Measurements from ENCODE around the gene SNED1. TPM values are rescaled to one million over a fixed set of nuclear protein-coding genes. Genes with fewer than 3 reads are reported as not detected.
A peak's percentile ranks its signal among the peaks of the same experiment; 100 is the strongest.

SNED1 gene
- total RNA-seq, 1 donor from 2014 or later: 41.8 TPM

DNA sequence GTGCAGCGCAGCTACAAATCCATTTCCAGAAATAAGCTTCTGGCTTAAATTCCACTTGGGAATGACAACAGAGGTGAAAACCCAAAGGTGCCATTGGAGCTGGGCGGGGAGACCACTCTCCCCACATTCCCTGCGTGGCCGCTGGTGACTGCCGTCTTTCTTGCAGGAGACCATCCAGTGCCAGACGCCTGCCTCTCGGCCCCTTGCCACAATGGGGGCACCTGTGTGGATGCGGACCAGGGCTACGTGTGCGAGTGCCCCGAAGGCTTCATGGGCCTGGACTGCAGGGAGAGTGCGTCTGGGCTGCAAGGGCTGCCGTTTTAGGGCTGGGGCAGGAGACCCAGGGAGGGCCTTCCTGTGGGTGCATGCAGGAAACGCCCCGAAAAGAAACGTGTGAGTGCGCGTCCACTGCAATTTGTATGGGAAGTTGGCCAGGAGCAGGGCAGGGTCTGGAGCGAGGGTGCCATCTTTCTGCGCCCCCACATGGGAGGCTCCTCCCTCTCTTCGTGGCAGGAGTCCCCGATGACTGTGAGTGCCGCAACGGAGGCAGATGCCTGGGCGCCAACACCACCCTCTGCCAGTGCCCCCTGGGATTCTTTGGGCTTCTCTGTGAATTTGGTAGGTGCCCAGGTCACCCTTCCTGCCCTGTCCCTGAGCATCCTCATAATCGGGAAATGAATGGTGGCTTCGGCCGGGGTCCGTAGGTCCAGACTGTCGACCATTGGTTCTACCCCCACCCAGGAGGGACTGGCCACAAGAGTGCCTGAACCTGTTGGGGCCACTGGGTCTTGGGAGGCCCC lies 49.9 kb downstream of the SNED1 start:
- no peak for DNase-seq (ENCODE audit: low spot score)

DNA sequence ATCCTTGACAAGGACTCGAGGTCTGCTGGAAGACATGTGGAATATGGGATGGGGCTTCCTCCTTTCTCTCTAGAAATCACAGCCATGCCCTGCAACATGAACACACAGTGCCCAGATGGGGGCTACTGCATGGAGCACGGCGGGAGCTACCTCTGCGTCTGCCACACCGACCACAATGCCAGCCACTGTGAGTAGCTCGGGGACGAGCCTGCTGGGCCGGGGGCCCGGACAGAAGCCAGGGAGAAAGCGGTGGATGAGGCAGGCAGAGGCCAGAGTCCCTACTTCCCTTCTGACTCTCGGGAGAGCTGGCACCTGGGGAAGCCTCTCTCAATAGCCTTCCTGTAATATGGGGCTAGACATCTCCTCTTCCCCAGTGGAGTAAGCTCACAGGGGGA lies 50.5 kb downstream of the SNED1 start:
- no peak for DNase-seq (ENCODE audit: low spot score)

DNA sequence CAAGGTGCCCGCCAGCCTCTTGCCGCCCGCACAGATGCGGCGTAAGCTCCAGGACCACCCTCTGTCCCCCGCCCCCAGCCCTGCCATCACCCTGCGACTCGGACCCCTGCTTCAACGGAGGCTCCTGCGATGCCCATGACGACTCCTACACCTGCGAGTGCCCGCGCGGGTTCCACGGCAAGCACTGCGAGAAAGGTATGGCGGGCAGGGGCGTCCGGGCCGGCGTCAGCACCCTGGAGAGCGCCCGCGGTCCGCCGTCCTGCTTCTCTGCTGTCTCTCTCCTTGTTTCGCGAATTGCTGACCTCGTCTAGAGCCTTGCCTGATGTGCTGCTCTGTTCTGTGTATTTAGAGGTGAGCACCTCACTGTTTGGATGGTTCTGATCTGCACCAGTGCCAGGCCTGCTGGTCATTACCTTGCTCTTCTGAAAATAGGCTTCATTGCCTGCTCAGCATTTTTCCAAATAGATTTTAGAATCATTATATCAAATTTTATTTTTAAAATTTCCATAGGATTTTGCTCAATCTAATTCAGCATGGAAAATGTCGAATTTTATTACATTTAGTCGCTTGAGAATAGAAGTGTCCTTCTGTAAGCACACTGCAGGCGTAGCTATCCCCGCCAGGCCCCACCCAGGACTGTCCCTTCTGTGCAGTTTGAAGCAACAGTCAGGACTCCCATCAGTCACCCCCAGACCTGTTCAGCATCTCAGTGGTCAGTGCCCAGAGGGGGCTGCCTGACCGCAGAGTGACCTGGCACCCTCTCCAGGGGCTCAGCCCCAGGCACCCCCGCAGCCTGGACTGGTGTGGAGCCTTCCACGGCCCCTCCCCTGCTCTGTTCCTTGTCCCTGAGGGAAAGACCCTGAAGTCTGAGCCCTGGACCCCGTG lies 51.6 kb downstream of the SNED1 start:
- no peak for DNase-seq (ENCODE audit: low spot score)

DNA sequence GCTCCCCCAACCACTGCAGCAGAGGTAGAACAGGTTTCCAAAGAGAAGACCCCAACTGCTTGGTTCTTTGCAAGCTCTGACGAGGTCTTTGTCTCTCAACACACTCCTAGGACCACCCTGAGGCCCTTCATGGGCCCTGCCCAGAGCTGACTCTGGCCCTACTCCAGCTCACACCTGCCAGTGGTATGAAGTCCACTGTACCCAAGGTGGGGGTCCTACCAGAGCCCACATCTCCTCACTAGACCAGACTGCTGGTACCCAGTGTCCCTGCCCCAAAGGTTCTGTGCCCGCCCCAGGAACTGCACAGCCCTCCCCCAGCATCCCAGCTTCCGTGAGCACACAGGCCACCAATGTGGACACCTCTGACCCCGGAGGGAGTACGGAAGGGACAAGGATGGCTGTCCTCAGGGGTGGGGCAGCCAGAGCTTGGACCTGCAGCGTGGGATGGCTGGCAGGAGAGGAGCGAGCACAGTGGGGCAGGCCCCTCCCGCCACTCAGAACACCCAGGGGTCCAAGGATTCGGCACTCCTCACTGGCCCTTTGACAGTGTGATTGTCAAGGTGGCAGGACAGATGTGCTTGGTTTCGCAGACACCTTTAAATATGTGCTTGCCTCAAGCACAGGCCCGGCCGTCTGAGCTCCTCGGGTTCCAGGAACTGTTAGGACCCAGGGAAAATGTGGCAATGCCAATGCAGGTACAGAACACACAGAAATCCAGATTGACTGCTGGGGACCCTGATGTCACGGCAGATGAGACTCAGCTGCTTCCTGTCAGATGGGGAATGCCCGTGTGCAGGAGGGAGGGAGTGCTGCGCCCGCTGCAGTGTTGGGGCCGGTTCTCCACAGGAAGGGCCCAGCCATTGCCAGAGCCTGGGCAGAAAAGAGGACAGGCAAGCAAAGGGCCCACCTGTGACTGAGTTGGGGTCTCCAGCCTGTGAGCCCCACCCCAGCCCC lies 52.5 kb downstream of the SNED1 start:
- DNase-seq (ENCODE audit: low spot score): no peak

DNA sequence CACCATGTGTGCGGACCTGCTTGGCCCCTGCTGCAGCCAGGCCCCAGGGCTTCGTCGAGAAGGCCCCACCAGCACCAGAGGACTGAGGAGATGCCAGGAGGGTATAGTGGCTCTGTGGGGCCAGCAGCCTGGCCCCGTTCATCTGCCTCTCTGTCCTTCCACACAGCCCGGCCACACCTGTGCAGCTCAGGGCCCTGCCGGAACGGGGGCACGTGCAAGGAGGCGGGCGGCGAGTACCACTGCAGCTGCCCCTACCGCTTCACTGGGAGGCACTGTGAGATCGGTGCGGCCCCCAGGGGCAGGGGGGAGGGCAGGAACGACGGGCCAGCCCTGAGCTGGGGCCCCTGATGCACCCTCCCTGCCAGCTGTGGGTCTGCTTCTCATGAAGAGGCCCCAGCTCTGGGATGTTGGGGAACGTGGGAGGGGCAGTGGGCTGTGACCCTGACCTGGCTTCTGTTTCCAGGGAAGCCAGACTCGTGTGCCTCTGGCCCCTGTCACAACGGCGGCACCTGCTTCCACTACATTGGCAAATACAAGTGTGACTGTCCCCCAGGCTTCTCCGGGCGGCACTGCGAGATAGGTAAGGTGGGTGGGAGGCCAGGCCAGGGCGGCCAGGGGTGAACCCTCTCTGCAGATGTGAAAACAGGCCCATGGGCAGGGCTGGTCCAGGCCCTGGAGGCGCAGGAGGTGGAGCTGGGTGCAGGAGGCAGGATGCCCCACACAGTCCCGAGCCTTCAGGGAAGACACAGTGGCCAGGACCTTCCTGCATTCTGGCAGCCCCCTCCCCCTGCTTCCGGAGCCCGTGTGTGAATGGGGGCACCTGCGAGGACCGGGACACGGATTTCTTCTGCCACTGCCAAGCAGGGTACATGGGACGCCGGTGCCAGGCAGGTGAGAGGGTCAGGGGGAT lies 53.4 kb downstream of the SNED1 start:
- no peak for DNase-seq (ENCODE audit: low spot score)

DNA sequence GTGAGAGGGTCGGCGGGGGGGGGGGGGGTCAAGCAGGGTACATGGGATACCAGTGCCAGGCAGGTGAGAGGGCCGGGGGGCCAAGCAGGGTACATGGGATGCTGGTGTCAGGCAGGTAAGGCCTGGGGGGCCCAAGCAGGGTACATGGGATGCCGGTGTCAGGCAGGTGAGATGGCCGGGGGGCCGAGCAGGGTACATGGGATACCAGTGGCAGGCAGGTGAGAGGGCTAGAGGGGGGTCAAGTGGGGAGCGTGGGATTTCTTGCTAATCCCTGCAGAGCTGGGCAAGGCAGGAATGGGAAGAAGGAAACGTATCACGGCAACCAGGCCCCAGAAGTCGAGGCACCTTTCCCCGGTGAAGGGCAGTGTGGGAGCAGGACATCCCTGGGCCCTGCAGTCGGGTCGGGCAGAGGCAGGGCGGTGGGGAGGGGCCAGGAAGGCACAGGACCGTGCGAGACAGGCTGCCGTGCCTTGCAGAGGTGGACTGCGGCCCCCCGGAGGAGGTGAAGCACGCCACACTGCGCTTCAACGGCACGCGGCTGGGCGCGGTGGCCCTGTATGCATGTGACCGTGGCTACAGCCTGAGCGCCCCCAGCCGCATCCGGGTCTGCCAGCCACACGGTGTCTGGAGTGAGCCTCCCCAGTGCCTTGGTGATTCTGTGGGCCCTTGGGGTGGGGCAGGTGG lies 54.4 kb downstream of the SNED1 start:
- DNase-seq (ENCODE audit: low spot score): no peak

DNA sequence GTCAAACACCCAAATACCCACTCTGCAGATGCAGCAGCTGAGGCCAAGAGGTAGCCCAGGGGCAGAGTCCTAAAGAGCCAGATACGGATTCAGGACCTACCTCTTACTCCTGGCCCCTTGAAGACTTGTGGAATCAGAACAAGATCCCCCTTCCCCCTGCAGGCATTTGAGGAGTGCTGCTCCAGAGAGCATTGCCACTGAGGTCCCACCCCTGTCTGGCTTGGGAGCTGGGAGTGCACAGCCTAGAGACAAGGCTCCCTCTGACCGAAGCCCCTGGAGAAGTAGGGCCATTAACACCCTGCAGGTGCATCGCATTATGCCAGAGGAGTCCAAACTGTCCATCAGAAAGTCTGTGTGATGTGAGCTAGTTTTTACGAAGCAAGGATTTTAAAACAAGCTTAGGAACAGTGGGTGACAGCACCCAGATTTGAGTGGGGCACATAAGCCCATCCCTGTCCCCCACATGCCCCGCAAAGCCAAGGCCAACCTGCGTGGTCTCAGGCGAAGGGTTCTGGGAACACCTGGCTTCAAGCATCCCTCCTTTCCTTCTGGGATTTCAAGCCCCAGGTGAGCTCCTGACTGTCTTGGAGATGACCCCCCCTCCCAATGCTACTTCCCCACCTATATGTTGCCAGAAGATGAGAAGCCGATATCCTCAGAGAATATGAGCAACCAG lies 55.3 kb downstream of the SNED1 start:
- no peak for DNase-seq (ENCODE audit: low spot score)

DNA sequence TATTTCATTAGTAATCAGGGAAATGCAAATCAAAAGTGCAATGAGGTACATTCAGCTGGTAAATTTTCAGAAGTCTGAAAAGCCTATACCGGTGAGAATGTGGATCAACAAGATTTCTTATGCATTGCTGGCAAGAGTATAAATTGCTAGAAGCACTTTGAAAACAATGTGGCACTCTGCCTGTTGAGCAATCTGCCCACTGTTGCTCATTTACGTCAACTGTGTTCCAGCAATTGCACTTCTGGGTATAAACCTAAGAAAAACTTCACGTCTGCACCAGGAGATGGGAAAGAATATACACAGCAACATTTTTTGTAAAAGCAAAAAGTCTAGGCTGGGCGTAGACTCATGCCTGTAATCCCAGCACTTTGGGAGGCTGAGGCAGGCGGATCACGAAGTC lies 62.9 kb downstream of the SNED1 start:
- DNase-seq (ENCODE audit: low spot score): no peak

DNA sequence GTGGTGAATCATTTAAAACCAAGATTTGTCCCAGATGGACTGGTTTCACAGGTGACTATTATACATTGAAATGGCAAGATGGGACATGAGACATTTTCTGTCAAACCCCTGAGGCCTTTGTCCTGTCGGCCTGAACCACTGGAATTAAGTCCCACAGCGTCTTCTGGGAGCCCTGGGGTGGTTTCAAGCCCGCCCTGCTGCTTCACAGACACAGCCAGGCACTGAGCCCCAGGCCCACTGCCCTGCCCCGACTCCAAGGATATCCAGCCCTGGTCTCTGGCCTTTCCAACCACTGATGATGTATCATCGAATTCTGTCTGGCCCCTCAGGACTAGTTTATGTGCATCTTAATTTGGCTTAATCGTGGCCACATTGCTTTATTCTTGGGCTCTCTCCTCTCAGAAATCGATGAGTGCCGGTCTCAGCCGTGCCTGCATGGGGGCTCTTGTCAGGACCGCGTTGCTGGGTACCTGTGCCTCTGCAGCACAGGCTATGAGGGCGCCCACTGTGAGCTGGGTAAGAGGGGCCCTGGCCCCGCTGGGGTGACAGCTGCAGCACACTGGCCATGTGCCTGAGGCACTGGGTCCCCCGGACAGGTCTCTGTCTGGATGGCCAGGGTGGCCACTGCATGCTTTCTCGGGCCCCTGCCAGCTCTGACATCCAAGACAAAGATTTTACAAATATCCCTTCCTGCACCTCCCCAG lies 64.1 kb downstream of the SNED1 start:
- DNase-seq (ENCODE audit: low spot score): no peak

DNA sequence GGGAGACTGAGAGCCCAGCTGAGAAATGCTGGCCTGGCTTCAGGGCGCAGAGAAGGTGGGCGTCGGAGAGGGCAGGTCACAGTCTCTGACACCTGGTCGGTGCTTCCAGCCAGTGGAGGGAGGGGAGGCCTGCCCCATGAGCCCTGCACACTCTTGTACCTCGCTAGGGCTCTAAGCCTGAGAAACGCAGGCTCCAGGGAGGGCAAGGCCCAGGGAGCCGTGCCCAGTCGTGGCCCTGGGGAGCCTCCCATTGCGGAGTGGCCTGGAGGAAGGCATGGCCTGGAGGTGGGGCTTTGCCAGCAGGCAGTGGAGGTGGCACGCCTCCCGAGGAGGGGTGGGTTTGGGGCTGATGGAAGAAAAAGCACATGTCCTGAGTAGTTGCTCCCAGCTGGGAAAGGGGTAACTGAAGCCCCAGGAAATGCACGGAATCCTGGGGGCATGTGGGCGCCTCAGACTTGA lies 64.7 kb downstream of the SNED1 start:
- DNase-seq (ENCODE audit: low spot score): no peak

DNA sequence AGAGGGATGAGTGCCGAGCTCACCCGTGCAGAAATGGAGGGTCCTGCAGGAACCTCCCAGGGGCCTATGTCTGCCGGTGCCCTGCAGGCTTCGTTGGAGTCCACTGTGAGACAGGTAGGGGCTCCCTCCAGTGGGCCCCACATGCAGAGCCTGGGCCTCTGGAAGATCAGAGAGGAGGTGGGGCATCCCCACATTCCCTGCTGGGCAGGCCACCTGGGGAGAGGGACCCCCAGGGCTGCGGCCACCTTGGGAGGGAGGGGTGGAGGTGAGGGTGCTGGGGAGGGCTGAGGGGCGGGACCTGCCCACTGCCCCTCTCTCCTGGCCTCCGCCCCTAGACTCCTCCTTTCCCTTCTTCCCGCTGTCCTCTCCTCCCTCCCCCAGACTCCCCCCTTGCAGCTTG lies 65.2 kb downstream of the SNED1 start:
- no peak for DNase-seq (ENCODE audit: low spot score)

DNA sequence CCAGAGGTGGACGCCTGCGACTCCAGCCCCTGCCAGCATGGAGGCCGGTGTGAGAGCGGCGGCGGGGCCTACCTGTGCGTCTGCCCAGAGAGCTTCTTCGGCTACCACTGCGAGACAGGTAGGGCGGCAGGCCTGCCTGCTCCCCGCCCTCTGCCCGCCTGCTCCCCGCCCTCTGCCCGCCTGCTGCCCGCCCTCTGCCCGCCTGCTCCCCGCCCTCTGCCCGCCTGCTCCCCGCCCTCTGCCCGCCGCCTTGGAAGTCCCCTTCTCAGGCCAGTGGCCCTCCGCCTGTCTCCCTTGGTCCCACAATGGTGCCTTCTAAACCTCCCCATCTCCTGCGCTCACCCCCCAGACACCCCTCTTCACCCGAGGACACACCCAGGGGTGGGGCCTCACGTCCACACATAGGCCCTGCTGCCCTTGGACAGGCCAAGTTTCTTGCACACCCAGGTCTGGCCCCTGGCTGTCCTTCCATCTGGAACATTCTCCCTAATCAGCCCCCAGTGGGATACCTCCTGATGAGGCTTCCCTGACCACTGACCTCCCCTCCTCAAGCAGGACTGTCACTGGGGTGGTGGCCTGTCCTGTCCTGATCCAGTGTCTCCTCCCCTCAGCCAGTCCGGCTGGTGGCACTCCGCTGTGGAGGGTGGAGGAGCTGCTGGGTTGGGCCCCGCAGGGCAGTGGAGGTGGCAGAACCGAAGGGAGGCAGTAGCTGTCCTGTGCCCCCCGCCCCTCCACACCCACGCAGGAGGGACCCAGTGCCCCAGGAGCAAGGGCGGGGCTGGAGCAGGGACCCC lies 65.8 kb downstream of the SNED1 start:
- DNase-seq (ENCODE audit: low spot score): peak; percentile 59

DNA sequence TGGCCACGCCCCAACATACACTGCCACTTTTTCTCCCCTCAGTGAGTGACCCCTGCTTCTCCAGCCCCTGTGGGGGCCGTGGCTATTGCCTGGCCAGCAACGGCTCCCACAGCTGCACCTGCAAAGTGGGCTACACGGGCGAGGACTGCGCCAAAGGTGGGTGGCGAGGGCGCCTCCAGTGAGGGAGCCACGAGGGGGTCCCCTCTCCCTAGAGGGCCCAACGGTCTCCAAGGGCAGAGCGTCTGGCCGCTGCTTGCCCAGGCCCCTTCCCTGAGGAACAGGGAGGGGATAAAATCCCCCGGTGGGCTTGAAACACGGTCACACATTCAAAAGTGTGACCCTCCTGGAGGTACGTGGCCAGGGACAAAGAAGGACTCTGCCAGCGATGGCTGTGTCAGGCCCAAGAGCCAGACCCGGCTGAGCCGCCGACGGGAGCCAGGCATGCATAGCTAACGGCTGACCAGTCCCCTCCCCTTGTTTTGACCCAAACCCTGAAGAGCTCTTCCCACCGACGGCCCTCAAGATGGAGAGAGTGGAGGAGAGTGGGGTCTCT lies 66.5 kb downstream of the SNED1 start:
- DNase-seq (ENCODE audit: low spot score): no peak

DNA sequence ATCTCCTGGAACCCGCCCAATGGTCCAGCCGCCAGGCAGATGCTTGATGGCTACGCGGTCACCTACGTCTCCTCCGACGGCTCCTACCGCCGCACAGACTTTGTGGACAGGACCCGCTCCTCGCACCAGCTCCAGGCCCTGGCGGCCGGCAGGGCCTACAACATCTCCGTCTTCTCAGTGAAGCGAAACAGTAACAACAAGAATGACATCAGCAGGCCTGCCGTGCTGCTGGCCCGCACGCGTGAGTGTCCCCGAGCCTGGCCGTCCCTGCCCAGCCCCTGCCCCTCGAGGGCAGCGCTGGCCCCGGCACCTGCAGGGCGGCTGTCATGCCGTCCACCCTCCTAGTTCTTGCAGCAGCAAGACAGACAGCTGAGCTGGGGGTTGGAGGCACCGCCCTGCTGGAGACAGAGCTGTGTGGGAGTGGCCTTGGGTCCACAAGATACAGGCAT lies 67.0 kb downstream of the SNED1 start:
- DNase-seq (ENCODE audit: low spot score): no peak

DNA sequence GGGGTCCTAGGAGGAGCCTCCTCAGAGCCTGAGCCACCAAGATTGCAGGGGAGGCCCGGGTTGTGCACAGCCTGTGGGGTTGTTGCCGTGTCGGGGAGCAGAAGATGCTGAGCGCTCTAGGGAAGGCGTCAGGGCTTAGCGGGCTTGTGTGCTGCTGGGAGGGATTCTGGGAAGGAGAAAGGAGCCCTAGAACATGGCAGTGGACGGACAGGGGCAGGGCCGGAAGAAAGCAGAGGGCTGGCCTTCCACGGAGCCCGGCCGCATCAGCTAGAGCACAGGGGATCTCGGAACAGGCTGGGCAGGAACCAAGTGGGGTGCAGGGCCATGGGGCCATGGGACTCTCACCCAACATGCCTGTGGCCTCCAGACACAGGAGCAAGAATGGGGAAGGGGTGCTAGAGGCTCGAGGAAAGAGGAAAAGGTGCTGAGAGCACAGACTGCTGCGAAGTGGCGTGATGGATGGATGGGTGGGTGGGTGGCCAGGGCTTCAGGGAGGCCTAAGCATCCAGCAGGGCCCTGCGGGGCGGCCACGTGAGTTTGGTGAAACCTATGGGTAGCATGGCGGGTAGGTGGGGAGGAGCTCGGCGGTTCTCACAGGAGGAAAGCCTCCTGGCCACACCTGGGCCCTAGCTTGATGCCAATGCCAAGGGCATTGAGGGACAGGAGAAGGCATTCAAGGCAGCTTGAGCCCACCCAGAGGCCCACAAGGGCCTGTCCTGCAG lies 67.9 kb downstream of the SNED1 start:
- no peak for DNase-seq (ENCODE audit: low spot score)

DNA sequence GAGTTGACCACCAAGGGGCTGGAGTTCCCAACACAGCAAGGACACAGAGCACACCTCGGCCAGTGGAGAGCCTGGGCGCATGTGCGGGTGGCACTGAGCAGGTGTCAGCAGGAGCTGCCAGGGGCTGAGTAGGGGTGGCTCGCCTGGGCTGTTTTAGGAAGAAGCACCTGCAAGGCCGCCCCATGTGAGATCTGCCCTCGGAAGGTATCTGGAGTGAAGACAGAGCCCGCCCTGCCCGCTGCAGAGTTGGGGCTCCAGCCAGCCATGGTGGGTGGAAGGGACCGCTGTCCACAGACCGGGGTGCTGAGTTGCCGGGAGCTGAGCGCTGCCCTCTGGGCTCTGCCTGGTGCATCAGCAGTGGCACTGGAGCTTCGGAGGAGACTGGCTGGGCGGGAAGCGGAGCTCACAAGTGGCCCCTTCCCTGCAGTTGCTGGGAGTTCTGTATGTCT lies 68.5 kb downstream of the SNED1 start:
- DNase-seq (ENCODE audit: low spot score): no peak
